ENCODE measurements around the gene SNCAIP. TPM values are rescaled to one million over a fixed set of nuclear protein-coding genes. Genes with fewer than 3 reads are reported as not detected.

Gene SNCAIP
- total RNA-seq, 1 experiment from 2014 or later, result not detected

DNA sequence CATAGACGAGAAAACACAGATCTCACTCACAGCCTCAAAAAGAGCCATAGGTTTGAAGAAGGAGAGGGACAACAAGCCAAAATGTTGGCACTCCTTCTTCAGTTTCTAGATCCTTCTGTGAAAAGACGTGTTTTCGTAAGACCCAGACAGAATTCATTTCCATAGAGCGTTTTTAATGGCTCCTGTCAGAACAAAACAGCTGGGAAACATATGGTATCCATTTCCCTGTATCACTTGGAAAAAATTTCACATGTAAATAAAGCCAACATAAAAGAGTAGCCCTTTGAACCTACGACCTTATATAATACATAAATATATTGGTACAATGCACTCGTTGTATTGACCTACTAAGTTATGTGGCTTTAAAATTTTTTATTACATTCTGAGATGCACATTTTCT is 108.1 kb downstream of the SNCAIP start:
- CTCF ChIA-PET, result no interaction called here
- POLR2A ChIA-PET, result no interaction called here
- H3K4me3 ChIP-seq (ENCODE audit: low read depth in 2 of 2, low read length in 2 of 2), result no peak overlapping the region
- DNase-seq (ENCODE audit: low read depth, low spot score) (no peak), ATAC-seq (no peak)
- in situ Hi-C loops (cut with HindIII; ENCODE audit: low pct_unique_long_range_greater_than_20kb, low sequenced_read_pairs) (no loop called here), intact Hi-C loops (cut with micrococcal nuclease; ENCODE audit: unreplicated experiment) (no loop called here)
- no peak overlapping the region for H3K27ac ChIP-seq (ENCODE audit: low read length)
- H3K27me3 ChIP-seq (ENCODE audit: control insufficient read depth, insufficient read depth, low read length), result no peaks in the 10 kb centered on the region; the same call in 1 of the 2 replicates
- no TSS peak for BruUV-seq (replicated peaks)
- no peaks in the 10 kb centered on the region for H3K36me3 ChIP-seq (ENCODE audit: control insufficient read depth, insufficient read depth, low read length)
- no peaks in the 10 kb centered on the region for H3K9me3 ChIP-seq (ENCODE audit: control insufficient read depth, insufficient read depth, low read depth, low read length)
- no peaks in the 10 kb centered on the region for H3K4me1 ChIP-seq (ENCODE audit: control insufficient read depth, insufficient read depth, low read length)
- no peak for TF ChIP-seq SIN3A (IDR thresholded peaks at IDR 0.05; ENCODE audit: borderline replicate concordance, insufficient read depth, low read depth, low read length)
- TF ChIP-seq, protein P1, sequence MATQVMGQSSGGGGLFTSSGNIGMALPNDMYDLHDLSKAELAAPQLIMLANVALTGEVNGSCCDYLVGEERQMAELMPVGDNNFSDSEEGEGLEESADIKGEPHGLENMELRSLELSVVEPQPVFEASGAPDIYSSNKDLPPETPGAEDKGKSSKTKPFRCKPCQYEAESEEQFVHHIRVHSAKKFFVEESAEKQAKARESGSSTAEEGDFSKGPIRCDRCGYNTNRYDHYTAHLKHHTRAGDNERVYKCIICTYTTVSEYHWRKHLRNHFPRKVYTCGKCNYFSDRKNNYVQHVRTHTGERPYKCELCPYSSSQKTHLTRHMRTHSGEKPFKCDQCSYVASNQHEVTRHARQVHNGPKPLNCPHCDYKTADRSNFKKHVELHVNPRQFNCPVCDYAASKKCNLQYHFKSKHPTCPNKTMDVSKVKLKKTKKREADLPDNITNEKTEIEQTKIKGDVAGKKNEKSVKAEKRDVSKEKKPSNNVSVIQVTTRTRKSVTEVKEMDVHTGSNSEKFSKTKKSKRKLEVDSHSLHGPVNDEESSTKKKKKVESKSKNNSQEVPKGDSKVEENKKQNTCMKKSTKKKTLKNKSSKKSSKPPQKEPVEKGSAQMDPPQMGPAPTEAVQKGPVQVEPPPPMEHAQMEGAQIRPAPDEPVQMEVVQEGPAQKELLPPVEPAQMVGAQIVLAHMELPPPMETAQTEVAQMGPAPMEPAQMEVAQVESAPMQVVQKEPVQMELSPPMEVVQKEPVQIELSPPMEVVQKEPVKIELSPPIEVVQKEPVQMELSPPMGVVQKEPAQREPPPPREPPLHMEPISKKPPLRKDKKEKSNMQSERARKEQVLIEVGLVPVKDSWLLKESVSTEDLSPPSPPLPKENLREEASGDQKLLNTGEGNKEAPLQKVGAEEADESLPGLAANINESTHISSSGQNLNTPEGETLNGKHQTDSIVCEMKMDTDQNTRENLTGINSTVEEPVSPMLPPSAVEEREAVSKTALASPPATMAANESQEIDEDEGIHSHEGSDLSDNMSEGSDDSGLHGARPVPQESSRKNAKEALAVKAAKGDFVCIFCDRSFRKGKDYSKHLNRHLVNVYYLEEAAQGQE (IDR thresholded peaks at IDR 0.05; ENCODE audit: insufficient read depth in 1 of 2, low read depth in 2 of 2, low read length in 1 of 2), result no peak
- TF ChIP-seq, protein P2, sequence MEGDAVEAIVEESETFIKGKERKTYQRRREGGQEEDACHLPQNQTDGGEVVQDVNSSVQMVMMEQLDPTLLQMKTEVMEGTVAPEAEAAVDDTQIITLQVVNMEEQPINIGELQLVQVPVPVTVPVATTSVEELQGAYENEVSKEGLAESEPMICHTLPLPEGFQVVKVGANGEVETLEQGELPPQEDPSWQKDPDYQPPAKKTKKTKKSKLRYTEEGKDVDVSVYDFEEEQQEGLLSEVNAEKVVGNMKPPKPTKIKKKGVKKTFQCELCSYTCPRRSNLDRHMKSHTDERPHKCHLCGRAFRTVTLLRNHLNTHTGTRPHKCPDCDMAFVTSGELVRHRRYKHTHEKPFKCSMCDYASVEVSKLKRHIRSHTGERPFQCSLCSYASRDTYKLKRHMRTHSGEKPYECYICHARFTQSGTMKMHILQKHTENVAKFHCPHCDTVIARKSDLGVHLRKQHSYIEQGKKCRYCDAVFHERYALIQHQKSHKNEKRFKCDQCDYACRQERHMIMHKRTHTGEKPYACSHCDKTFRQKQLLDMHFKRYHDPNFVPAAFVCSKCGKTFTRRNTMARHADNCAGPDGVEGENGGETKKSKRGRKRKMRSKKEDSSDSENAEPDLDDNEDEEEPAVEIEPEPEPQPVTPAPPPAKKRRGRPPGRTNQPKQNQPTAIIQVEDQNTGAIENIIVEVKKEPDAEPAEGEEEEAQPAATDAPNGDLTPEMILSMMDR (IDR thresholded peaks at IDR 0.05), result no peak
- no peak for TF ChIP-seq POLR2AphosphoS5 (IDR thresholded peaks at IDR 0.05; ENCODE audit: low read depth, low read length)
- no peak for TF ChIP-seq TCF7L2 (IDR thresholded peaks at IDR 0.05; ENCODE audit: low read depth, low read length)

DNA sequence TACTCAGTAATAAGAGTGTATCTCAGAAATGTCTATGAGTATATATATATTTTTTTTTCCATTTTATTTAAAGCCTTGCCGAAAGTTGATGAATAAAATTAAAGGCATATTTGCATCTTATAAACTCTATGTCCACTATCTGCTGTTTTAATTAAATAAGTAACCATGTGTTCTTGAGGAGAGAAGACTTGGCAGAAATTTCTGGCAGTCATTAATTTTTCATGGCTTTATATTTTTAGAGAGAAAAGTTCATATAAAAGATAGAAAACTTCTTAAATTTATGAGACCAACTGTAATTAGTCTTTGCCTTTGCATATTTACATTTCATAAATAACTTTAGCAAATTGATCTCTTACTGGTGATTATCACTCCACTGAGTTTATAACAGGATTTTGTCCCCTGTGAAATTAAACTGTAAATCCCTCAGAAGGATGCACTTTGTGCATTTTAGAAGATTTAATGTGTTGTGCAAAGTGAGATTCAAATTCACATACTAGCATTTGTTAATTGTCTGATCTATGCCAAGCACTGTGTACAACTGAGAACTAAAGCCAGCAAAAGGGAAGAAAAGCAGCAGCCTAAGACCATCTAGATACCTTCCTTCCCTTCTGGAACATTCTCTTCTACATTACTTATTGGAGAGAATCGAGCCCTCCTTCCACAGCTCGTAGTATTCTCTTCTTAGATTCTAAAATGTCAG is 108.7 kb downstream of the SNCAIP start:
- Histone ChIP-seq H3K27me3 (ENCODE audit: control insufficient read depth, insufficient read depth, low read length) (no peaks in the 10 kb centered on the region; the same call in 1 of the 2 replicates), H3K27ac (ENCODE audit: low read length) (no peak overlapping the region), H3K36me3 (ENCODE audit: control insufficient read depth, insufficient read depth, low read length) (no peaks in the 10 kb centered on the region), H3K4me1 (ENCODE audit: control insufficient read depth, insufficient read depth, low read length) (no peaks in the 10 kb centered on the region), H3K4me3 (ENCODE audit: low read depth in 2 of 2, low read length in 2 of 2) (no peak overlapping the region), H3K9me3 (ENCODE audit: control insufficient read depth, insufficient read depth, low read depth, low read length) (no peaks in the 10 kb centered on the region)
- in situ Hi-C loops (cut with HindIII; ENCODE audit: low pct_unique_long_range_greater_than_20kb, low sequenced_read_pairs) (no loop called here), intact Hi-C loops (cut with micrococcal nuclease; ENCODE audit: unreplicated experiment) (no loop called here)
- no TSS peak for BruUV-seq (replicated peaks)
- POLR2A ChIA-PET, result no interaction called here
- DNase-seq (ENCODE audit: low read depth, low spot score), result no peak
- no peak for ATAC-seq
- no peak for TF ChIP-seq TCF7L2 (IDR thresholded peaks at IDR 0.05; ENCODE audit: low read depth, low read length)
- TF ChIP-seq, protein P1 (IDR thresholded peaks at IDR 0.05; ENCODE audit: insufficient read depth in 1 of 2, low read depth in 2 of 2, low read length in 1 of 2), result no peak
- TF ChIP-seq, protein P2 (IDR thresholded peaks at IDR 0.05), result no peak
- TF ChIP-seq POLR2AphosphoS5 (IDR thresholded peaks at IDR 0.05; ENCODE audit: low read depth, low read length), result no peak
- no peak for TF ChIP-seq SIN3A (IDR thresholded peaks at IDR 0.05; ENCODE audit: borderline replicate concordance, insufficient read depth, low read depth, low read length)
- CTCF ChIA-PET, result no interaction called here
